ENCODE measurements around the gene UMOD.
"Not testable (repeated sequence)": the region's sequence is repeated elsewhere in the genome, so short reads cannot be mapped to it uniquely, and the experiment has no call there.

The UMOD gene

GRCh38 chr16:20320178-20320577 lies 32.3 kb downstream of the UMOD start:
- DNase-seq = no peak

DNA sequence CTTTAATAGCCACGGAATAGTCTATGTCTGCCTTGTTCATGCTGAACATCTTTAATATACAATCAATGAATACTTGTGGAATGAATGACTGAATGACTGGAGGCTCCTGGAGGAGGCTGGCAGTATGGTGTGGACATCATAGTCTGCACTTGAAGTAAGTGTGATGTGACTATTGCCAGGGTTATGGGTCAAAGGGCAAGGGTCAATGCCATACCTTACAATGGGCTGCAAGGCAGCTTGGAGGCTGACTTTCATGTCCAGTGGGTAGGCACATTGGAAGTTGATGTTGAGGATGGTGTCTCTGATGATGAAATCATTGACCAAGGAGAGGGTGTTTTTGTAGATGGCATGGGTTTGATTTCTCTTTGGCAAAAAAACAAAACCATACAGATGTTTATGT lies 33.1 kb downstream of the UMOD start:
- no peak for DNase-seq

DNA sequence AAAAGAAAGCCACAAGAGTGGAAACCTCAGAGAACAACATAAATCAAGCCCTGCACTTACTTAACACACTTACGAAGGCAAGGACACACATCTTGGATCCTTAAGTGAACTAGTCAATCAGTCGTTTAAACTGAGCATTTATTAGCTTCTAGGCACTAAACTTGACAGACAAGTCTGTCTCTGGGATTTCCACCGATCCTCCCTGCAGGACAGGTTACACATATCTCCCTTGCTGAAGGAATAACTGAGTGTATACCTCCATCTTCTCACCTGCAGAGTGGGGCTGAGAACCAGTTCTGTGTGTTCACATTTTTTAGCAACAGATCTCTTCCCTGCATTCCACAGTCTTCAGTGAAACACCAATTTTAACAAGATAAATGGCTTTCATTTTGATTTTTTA lies 34.1 kb downstream of the UMOD start:
- DNase-seq = no peak

GRCh38 chr16:20318006-20318405 lies 34.5 kb downstream of the UMOD start:
- DNase-seq = no peak

- no peak for DNase-seq
These were observed 35.4 kb downstream of the UMOD start for GRCh38 chr16:20317117-20317516.

DNA sequence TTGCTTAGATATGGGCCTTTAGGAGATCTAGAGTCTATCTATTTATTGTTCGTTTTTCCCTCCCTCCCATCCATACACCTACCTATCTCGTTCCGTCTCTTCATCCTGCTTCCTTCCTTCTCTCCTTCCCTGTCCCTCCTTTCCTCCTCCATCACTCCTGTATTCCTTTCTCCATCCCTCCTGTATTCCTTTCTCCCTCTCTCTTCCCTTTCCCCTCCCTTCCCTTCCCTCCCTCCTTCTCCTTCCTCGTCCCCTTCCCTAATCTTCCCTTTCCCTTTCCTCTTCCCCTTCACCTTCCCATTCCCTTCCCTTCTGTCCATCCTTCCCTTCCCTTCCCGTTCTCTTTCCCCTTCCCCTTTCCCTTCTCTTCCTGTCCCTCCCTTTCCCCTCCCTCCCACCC lies 35.8 kb downstream of the UMOD start:
- no peak for DNase-seq

GRCh38 chr16:20315764-20316163 lies 36.8 kb downstream of the UMOD start:
- no peak for DNase-seq

- no peak for DNase-seq
These were observed 37.9 kb downstream of the UMOD start for GRCh38 chr16:20314575-20314974.

DNA sequence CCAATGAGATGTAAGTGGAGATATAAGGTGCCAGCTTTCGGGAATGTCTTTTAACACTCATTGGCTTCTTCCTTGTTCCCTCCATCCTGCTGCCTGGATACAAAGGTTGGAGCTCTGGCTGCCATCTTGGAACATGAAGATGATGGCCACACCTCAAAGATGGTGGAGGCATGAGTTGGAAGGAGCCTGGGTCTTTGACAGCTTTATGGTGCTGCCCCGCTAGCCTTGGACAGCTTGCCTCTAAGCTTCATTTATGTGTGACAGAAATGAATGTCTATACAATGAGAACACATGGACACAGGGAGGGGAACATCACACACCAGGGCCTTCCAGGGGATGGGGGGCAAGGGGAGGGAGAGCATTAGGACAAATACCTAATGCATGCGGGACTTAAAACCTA lies 38.8 kb downstream of the UMOD start:
- DNase-seq = no peak

DNA sequence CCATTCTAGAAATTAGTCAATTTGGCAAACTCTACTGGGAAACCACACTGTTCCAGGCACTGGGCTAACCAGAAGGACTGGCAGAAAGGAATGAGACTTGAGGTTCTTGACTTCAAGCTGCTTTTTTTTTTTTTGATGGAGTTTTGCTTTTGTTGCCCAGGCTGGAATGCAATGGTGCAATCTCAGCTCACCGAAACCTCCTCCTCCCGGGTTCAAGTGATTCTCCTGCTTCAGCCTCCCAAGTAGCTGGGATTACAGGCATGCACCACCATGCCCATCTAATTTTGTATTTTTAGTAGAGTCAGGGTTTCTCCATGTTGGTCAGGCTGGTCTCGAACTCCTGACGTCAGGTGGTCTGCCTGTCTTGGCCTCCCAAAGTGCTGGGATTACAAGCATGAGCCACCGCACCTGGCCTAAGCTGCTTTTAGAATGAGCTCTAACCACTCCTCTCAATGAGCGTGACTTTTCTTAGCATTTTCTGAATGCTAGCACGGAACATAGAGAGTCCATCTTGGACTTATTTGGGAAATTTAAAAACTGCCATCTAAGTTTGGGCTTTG lies 39.9 kb downstream of the UMOD start:
- DNase-seq = not testable (repeated sequence)

DNA sequence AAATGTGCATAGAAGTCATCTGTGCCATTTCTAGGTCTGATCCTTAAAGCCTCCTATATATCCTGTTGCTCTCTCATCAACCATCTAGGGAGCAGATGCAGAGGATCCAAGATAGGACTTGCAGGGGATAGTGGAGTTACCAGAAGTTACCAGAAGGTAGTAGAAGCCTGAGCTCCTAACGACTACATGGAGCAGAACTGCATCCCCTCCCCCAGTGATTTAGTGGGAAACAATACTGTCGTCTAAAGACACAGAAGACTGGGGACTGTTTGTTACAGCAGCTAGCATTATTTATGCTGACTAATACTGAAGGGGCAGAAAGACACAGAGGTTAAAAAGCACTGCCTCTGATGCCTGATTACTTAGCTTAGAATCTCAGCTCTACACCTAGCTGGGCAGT lies 41.0 kb downstream of the UMOD start:
- DNase-seq = no peak

GRCh38 chr16:20310421-20311395 lies 41.8 kb downstream of the UMOD start:
- DNase-seq = no peak

GRCh38 chr16:20309786-20310185 lies 42.7 kb downstream of the UMOD start:
- no peak for DNase-seq

DNA sequence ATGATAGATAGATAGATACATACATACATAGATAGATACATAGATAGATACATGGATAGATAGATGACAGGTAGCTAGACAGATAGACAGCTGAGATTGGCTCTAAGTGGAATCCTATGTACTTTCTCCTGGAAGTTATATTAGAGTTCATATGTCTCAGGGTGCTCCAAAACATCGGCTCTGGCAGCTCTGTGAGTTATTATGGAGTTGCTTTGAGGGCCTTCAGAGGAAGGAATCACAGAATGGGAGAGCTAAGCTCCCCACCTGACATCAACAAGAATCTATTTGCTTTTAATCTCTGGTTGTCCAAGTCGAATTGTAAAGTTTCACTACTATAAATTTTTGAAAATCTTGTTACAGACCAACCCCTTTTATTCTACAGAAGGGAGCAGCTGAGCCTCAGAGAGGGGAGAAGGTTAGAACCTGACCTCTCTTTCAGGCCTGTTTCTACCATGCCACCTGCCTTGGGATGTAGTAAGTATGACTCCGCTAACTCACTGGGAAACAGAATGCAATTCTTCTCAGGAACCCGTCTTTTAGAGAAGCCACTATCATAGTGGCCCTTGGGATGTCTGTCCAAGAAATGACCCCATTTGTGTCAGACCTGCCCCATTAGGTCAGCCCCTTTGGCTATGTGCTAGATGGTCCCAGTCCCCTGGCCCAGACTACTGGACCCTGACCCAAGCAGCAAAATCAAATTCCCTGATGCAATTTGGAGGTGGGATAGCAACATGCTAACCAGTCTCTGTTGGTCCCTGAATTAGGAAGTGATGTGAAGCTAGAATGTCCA lies 43.5 kb downstream of the UMOD start:
- no peak for DNase-seq

DNA sequence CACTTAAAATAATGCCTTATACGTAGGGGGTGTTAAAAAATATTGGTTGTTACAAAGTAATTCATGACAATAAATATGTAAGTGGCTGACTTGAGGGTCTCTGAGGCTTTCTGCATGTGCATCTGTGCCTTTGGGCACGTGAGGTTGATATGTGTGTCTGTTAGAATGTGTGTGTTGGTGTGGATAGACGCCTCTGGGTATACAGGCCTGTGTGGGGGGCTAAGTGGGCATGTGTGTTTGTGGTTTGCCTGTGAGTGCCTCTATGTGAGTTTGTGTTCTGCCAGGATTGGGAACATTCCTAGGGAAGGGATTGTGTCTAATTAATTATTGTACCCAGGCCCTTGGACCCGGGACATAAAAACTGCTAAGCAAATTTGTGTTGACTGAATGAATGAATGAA lies 44.2 kb downstream of the UMOD start:
- DNase-seq = no peak

- no peak for DNase-seq
These were observed 44.7 kb downstream of the UMOD start for GRCh38 chr16:20307791-20308190.

DNA sequence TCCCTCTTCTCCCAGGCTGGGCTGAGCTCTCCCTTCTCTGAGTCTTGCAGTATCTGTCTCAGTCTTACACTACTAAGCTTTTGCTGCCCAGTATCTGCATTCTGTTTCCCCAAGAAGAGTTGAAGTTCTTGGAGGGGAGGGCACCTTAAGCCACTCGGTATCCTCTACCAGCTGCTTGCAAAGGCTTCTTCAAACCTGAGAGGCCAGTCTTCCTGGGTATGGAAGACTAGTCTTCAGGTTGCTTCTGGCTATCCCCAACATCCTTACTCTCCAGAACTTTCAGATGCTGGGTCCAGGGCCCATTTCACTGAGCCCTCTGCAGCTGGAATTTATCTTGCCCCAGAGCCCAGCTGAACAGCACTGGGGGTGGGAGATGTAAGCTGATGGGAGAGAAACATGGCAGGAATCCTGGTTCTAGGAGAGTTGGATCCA lies 45.3 kb downstream of the UMOD start:
- no peak for DNase-seq

DNA sequence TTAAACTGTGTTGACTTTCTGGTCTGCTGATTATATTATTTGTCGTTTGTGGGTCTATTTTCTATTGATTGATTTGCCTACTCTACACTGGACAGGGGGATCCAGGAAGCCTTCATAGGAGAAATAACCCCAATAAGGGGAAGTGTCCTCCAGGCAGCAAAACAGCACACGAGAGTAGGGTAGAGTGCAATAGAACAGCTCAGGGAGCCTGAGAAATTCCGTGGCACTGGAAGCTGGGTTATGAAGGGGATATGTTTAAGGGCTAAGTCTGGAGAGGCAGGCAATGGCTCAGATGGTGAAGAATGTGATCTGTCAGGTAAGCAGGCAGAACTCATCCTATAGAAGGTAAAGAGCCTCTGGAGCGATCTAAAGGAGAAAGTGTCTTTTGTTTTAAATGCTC lies 46.1 kb downstream of the UMOD start:
- no peak for DNase-seq

DNA sequence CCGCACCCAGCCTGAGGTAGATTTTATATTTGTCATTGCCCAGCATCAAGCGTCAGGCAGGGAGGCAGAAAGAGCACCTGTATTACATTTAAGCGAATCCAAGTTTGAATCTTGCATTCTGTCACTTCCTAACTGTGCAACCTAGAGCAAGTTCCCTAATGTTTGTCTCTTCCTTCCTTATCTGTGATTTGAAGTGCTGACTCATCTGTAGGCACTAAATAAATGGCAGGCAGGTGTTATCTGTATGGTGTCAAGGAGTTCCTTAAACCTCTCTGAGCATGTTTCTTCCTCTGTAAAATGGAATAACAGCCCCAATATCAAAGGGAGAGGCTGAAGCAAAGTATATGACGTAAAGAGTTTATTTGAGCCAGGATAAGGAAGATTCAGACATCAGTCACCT lies 49.5 kb downstream of the UMOD start:
- no peak for DNase-seq

DNA sequence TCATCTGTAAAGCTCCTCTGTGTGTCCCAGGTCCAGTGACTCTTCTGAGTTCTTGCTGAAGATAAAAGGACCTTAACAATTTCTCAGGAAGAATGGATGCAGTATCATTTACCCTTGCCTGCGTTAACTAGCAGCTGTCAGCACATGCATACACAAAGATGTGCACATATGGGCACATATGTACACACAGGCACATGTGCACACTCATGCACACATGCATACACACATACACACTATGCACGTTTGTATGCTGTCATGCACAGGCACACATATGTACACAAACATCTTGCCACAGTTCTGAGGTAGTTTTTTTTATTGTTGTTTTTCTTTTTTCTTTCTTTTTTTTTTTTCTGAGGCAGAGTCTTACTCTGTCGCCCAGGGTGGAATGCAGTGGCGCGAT lies 50.1 kb downstream of the UMOD start:
- DNase-seq = no peak

DNA sequence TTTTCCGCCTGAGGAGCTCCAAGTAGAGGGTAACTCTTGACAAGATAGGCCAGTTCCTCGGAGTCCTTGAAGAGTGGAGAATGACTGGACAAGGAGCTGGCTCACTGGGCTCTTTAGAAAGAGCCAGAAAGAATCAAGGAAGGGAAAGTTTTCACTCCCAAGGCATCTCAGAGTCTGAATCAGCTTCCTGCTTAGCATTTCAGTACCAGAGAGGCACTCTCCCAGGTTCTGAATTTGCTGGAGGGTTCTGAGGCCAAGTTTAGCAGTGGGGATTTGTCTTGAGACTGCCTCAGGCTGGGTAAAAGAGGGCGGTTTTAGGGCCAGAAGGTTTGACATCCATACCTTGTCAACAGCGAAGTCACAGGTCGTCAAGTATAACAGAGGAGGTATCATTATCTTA lies 50.7 kb downstream of the UMOD start:
- no peak for DNase-seq

DNA sequence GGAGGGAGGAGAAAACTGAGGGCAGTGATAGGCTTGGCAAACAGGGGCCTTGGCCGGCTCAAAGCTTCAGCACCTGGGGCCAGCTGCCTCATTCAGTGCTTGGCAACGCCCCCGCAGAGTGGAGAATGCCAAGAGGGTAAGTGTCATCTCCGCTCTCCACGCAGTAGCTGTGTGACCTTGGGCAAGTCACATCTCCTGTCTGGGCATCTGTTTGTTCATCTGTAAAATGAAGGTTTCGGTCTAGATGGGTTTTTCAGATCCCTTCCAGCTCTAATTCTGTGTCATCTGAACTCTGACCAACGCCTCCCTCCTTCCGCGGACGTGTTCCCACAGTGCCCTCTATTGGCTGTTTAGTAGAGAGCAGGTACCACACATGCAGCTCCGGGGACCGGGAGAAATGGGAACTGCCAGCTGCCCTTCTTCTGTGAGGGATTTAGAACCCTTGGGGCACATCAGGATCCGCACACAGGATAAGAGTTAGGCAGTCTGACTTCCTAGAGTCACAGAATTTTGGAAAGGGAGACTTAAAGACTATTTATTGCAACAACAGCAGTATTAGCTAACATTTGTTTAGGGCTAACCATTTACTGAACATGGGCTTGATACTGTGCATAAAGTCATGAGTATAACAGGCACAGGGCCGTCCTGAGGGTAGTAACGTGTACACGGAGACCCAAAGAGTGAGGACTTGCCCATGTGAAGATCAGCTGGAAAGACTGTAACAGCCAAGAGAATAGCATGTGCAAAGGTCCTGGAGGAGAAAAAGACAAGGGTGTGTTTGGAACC lies 52.0 kb downstream of the UMOD start:
- DNase-seq = peak; percentile 6 to 47

GRCh38 chr16:20298452-20298851 lies 54.1 kb downstream of the UMOD start:
- no peak for DNase-seq

Measured in NCI-H446 (cell line).